Stimulated activated CD8-positive, alpha-beta memory T cell treated with anti-CD3 and anti-CD28 coated beads, Interleukin-15, amount 100 ng/mL, for 48 hours (primary cell): ENCODE results near the gene NF2.
"Not testable (repeated sequence)": the region's sequence is repeated elsewhere in the genome, so short reads cannot be mapped to it uniquely, and the experiment has no call there.

Experiments
- DNase-seq, 2 donors: peaks; one replicate each; pipeline ENCODE4 v3.0.0-alpha.2; 2020; ENCODE audit warnings: low read depth in 2 of 2

The NF2 gene

GRCh38 chr22:29603358-29604075 lies at the start of gene NF2:
Gene NF2, plus strand, starts transcription at chr22:29603633. Its CDS starts 366 bp downstream, at chr22:29603999.
- peak; percentile 98 for DNase-seq

GRCh38 chr22:29555065-29555644 lies 48.3 kb upstream of the NF2 start:
- no peak for DNase-seq

GRCh38 chr22:29559030-29559429 lies 44.4 kb upstream of the NF2 start:
- DNase-seq = no peak

- no peak for DNase-seq
Observed at GRCh38 chr22:29559853-29560252, 43.6 kb upstream of the NF2 start.

GRCh38 chr22:29563652-29564460 lies 39.6 kb upstream of the NF2 start:
- DNase-seq = no peak

- DNase-seq = not testable (repeated sequence)
Observed at GRCh38 chr22:29566513-29566912, 36.9 kb upstream of the NF2 start.

GRCh38 chr22:29567338-29567737 lies 36.1 kb upstream of the NF2 start:
- DNase-seq = no peak

- DNase-seq = no peak
Observed at GRCh38 chr22:29569011-29569678, 34.3 kb upstream of the NF2 start.

GRCh38 chr22:29570456-29570855 lies 33.0 kb upstream of the NF2 start:
- DNase-seq = no peak

GRCh38 chr22:29570912-29571549 lies 32.4 kb upstream of the NF2 start:
- no peak for DNase-seq

- DNase-seq = no peak
Observed at GRCh38 chr22:29574762-29575450, 28.5 kb upstream of the NF2 start.

- DNase-seq = no peak
Observed at GRCh38 chr22:29578462-29579200, 24.8 kb upstream of the NF2 start.

- DNase-seq = no peak
Observed at GRCh38 chr22:29580200-29580810, 23.1 kb upstream of the NF2 start.

- DNase-seq = no peak
Observed at GRCh38 chr22:29581799-29582198, 21.6 kb upstream of the NF2 start.

GRCh38 chr22:29584975-29585374 lies 18.5 kb upstream of the NF2 start:
- DNase-seq = no peak

GRCh38 chr22:29586193-29586705 lies 17.2 kb upstream of the NF2 start:
- DNase-seq = not testable (repeated sequence)

GRCh38 chr22:29587938-29588699 lies 15.3 kb upstream of the NF2 start:
- DNase-seq = no peak

GRCh38 chr22:29593923-29594322 lies 9.5 kb upstream of the NF2 start:
- no peak for DNase-seq

- not testable (repeated sequence) for DNase-seq
Observed at GRCh38 chr22:29594447-29594846, 9.0 kb upstream of the NF2 start.
